Stomach (tissue), 9 donors: Measurements from ENCODE around the gene USP26. TPM values are rescaled to one million over a fixed set of nuclear protein-coding genes. Genes with fewer than 3 reads are reported as not detected.
"Not testable (repeated sequence)": the region's sequence is repeated elsewhere in the genome, so short reads cannot be mapped to it uniquely, and the experiment has no call there.

Experiments
- DNase-seq, 2 donors: peaks; one replicate each; pipeline versions ENCODE4 v3.0.0 to v3.0.0-alpha.2; 2013 to 2019
- H3K27ac ChIP-seq, 5 donors: fragments of 200-600 bp in 4 of 5; sonication (generic) in 4 of 5; one replicate each; pipeline ENCODE4 v1.5.1; 2013 to 2019; ENCODE audit warnings: mild to moderate bottlenecking in 1 of 5, moderate library complexity in 1 of 5
- H3K27me3 ChIP-seq, 3 donors: fragments of 200-600 bp; sonication (generic); one replicate each; pipeline ENCODE4 v1.5.1; 2017 to 2019; ENCODE audit warnings: mixed run types in 1 of 3
- H3K36me3 ChIP-seq, 4 donors: fragments of 200-600 bp; sonication (generic); 1 replicate in 3 of 4; 2 replicates in 1 of 4; pipeline ENCODE4 v1.5.1; 2016 to 2019
- H3K4me1 ChIP-seq, 4 donors: fragments of 200-600 bp; sonication (generic); one replicate each; pipeline ENCODE4 v1.5.1; 2016 to 2019
- H3K4me3 ChIP-seq, 4 donors: fragments of 200-600 bp; sonication (generic) in 3 of 4; one replicate each; pipeline ENCODE4 v1.5.1; 2016 to 2019; ENCODE audit warnings: mild to moderate bottlenecking in 1 of 4
- H3K9me3 ChIP-seq, 4 donors: fragments of 200-600 bp; sonication (generic); one replicate each; pipeline ENCODE4 v1.5.1; 2016 to 2019
- CTCF ChIP-seq, 7 experiments: fragments of 450-650 bp in 4 of 7; fragments of 200-600 bp in 3 of 7; sonication (generic) in 3 of 7; IDR thresholded peaks; one replicate each; pipeline ENCODE4 v1.5.1; 2016 to 2019; ENCODE audit warnings: antibody characterized with exemption in 7 of 7, control low read depth in 2 of 7, mild to moderate bottlenecking in 1 of 7
- EP300 ChIP-seq: sonication (generic); formaldehyde crosslinking; IDR thresholded peaks from one replicate; pipeline ENCODE4 v1.6.1; 2017; ENCODE audit warnings: antibody characterized with exemption
- POLR2A ChIP-seq, 4 donors: fragments of 450-650 bp; IDR thresholded peaks; one replicate each; pipeline ENCODE4 v1.6.1; 2016; ENCODE audit warnings: antibody characterized with exemption in 4 of 4, control low read depth in 2 of 4, mild to moderate bottlenecking in 1 of 4, moderate library complexity in 1 of 4
- POLR2AphosphoS5 ChIP-seq, 3 donors: sonication (generic); formaldehyde crosslinking; IDR thresholded peaks; one replicate each; pipeline ENCODE4 v1.6.1; 2016; ENCODE audit warnings: antibody characterized with exemption in 3 of 3
- WGBS, 5 donors: extraction: QIAGEN DNeasy Blood & Tissue Kit in 3 of 5; methylation state at CpG; one replicate each; pipeline versions ENCODE4 v1.1.5 to v1.1.7; 2013 to 2018; 5-methylcytosine and 5-hydroxymethylcytosine counted together
- intact Hi-C: fragments of 100-400 bp; cut with DNase I; formaldehyde crosslinking; loops from one replicate; pipeline ENCODE4 v1.15.1; 2023; ENCODE audit warnings: low total_unique reads
- polyA plus RNA-seq, 3 donors: library from polyadenylated mRNA; stranded (reverse); fragments of 200-250 nt; gene quantifications; one replicate each; pipeline ENCODE4 v1.2.3, GENCODE V29; 2013
- total RNA-seq, 5 donors: library from RNA; depleted of rRNA; stranded (reverse); fragments of >200 nt; gene quantifications; one replicate each; pipeline versions ENCODE4 v1.1.0 to v1.2.3, GENCODE V29; 2014 to 2016
- donor health status: healthy with polysubstance abuse.
- donor health status: Bipolar disorder and iron deficiency.
- donor health status: healthy.

Gene USP26
- total and polyA plus RNA-seq, 8 donors, result not detected

- H3K4me3 ChIP-seq, result no peak overlapping the region
- no peaks in the 10 kb centered on the region for H3K4me1 ChIP-seq
- no peak overlapping the region for H3K27ac ChIP-seq
- TF ChIP-seq POLR2AphosphoS5 (IDR thresholded peaks at IDR 0.05) (no peak), EP300 (no peak)
- DNase-seq, result no peak
- H3K9me3 ChIP-seq, result no peaks in the 10 kb centered on the region
- no peaks in the 10 kb centered on the region for H3K36me3 ChIP-seq
- 60 to 100% (median 80%) methylated on average over 1 of the region's 1 CpG for WGBS, 5 donors
- H3K27me3 ChIP-seq, result peaks cover 0 to 2% (median 0%) of the 10 kb centered on the region in 3 donors
- intact Hi-C loops, result no loop called here
Observed at GRCh38 chrX:133046601-133047000, 50.3 kb downstream of the USP26 start.

- intact Hi-C loops, result no loop called here
- H3K4me3 ChIP-seq, result no peak overlapping the region
- H3K27me3 ChIP-seq, result peaks cover 0 to 2% (median 0%) of the 10 kb centered on the region in 3 donors
- H3K27ac ChIP-seq, result no peak overlapping the region
- WGBS, 5 donors, result 32 to 47% (median 46%) methylated on average over 2 of the region's 2 CpGs
- TF ChIP-seq EP300 (no peak), CTCF (IDR thresholded peaks at IDR 0.05) (peak in 1 of 7 experiments; percentile 10)
- peak in 1 of 2 donors; percentile 28 for DNase-seq
- no peaks in the 10 kb centered on the region for H3K9me3 ChIP-seq
- H3K4me1 ChIP-seq, result no peaks in the 10 kb centered on the region
- H3K36me3 ChIP-seq, result no peaks in the 10 kb centered on the region
Observed at GRCh38 chrX:133045986-133046385, 50.9 kb downstream of the USP26 start.

GRCh38 chrX:133044145-133044786, 52.6 kb downstream of the USP26 start:
- 89 to 96% (median 91%) methylated on average over 9 to 28 of the region's 28 CpGs for WGBS, 5 donors
- H3K27me3 ChIP-seq, H3K27ac ChIP-seq, H3K4me1 ChIP-seq, DNase-seq, intact Hi-C loops, H3K36me3 ChIP-seq, H3K4me3 ChIP-seq: not testable (repeated sequence)
- H3K9me3 ChIP-seq, result peaks cover 0 to 14% (median 0%) of the 10 kb centered on the region in 4 donors

- Histone ChIP-seq H3K36me3 (no peaks in the 10 kb centered on the region), H3K9me3 (peaks cover 0 to 28% (median 0%) of the 10 kb centered on the region in 4 donors), H3K27me3 (peaks cover 0 to 2% (median 0%) of the 10 kb centered on the region in 3 donors), H3K4me1 (no peaks in the 10 kb centered on the region), H3K27ac (no peak overlapping the region), H3K4me3 (no peak overlapping the region)
- TF ChIP-seq CTCF (IDR thresholded peaks at IDR 0.05), result no peak
- TF ChIP-seq EP300, result no peak
- no peak for TF ChIP-seq POLR2AphosphoS5 (IDR thresholded peaks at IDR 0.05)
- intact Hi-C loops, result no loop called here
- DNase-seq, result no peak
- WGBS, 5 donors, result 68 to 100% (median 94%) methylated on average over 1 to 2 of the region's 2 CpGs
Observed at GRCh38 chrX:133042260-133042659, 54.6 kb downstream of the USP26 start.

- TF ChIP-seq CTCF (IDR thresholded peaks at IDR 0.05) (no peak), POLR2A (IDR thresholded peaks at IDR 0.05) (no peak), EP300 (no peak), POLR2AphosphoS5 (IDR thresholded peaks at IDR 0.05) (no peak)
- intact Hi-C loops, result no loop called here
- H3K4me3 ChIP-seq, result no peak overlapping the region
- H3K27me3 ChIP-seq, result peaks cover 0 to 13% (median 0%) of the 10 kb centered on the region in 3 donors
- H3K9me3 ChIP-seq, result peaks cover 0 to 9% (median 0%) of the 10 kb centered on the region in 4 donors
- H3K36me3 ChIP-seq, result no peaks in the 10 kb centered on the region
- H3K27ac ChIP-seq, result no peak overlapping the region
- DNase-seq, result no peak
- H3K4me1 ChIP-seq, result no peaks in the 10 kb centered on the region
- 63 to 72% (median 68%) methylated on average over 5 of the region's 5 CpGs for WGBS, 5 donors
Observed at GRCh38 chrX:133033010-133033409, 63.9 kb downstream of the USP26 start.
